Mesothelial cell of epicardium (in vitro differentiated cells): Measurements from ENCODE around the gene SYT8. TPM values are rescaled to one million over a fixed set of nuclear protein-coding genes. Genes with fewer than 3 reads are reported as not detected.
A peak's percentile ranks its signal among the peaks of the same experiment; 100 is the strongest.
"Not testable (repeated sequence)": the region's sequence is repeated elsewhere in the genome, so short reads cannot be mapped to it uniquely, and the experiment has no call there.

Source experiments
- DNase-seq, 2 experiments: peaks; one replicate each; pipeline ENCODE4 v3.0.0; 2021; ENCODE audit warnings: low spot score in 2 of 2; ENCODE audit not compliant: unreplicated experiment in 2 of 2
- H3K27ac Mint-ChIP-seq: 2 replicates; pipeline ENCODE4 v1.8.0; 2021; ENCODE audit warnings: mixed read lengths
- H3K27me3 Mint-ChIP-seq: 2 replicates; pipeline ENCODE4 v1.8.0; 2021; ENCODE audit warnings: low read depth, mixed read lengths
- H3K36me3 Mint-ChIP-seq: 2 replicates; pipeline ENCODE4 v1.8.0; 2021; ENCODE audit warnings: mixed read lengths
- H3K4me1 Mint-ChIP-seq: 2 replicates; pipeline ENCODE4 v1.8.0; 2021; ENCODE audit warnings: mixed read lengths
- H3K4me3 Mint-ChIP-seq: 2 replicates; pipeline ENCODE4 v1.8.0; 2021; ENCODE audit warnings: mild to moderate bottlenecking, moderate library complexity, mixed read lengths
- H3K9me3 Mint-ChIP-seq: 2 replicates; pipeline ENCODE4 v1.8.0; 2021; ENCODE audit warnings: mixed read lengths
- CTCF ChIP-seq: fragments of 200-600 bp; sonication (generic); IDR thresholded peaks from one replicate; pipeline ENCODE4 v1.5.0; 2021; ENCODE audit warnings: antibody characterized with exemption; ENCODE audit not compliant: unreplicated experiment
- total RNA-seq: library from RNA; stranded (reverse); gene quantifications from 3 replicates; pipeline ENCODE4 v1.2.1, GENCODE V29; 2021

The SYT8 gene
- total RNA-seq, 1 donor from 2014 or later: 2.1 TPM

GRCh38 chr11:1872267-1872985, 37.6 kb downstream of the SYT8 start:
- Mint-ChIP-seq H3K36me3 (no peaks in the 10 kb centered on the region), H3K27ac (no peak overlapping the region), H3K27me3 (peaks cover 17% of the 10 kb centered on the region), H3K9me3 (no peaks in the 10 kb centered on the region), H3K4me1 (peaks cover 18% of the 10 kb centered on the region), H3K4me3 (no peak overlapping the region)
- DNase-seq: no peak
- no peak for TF ChIP-seq CTCF

- peaks cover 23% of the 10 kb centered on the region for H3K4me1 Mint-ChIP-seq
- peak overlapping the region; percentile 87 for H3K27ac Mint-ChIP-seq
- H3K9me3 Mint-ChIP-seq: no peaks in the 10 kb centered on the region
- no peak for DNase-seq
- no peak for TF ChIP-seq CTCF
- H3K4me3 Mint-ChIP-seq: no peak overlapping the region
- H3K36me3 Mint-ChIP-seq: no peaks in the 10 kb centered on the region
- peaks cover 17% of the 10 kb centered on the region for H3K27me3 Mint-ChIP-seq
These were observed 38.4 kb downstream of the SYT8 start for GRCh38 chr11:1873048-1873812.

GRCh38 chr11:1873813-1874150, 39.0 kb downstream of the SYT8 start:
- peaks cover 17% of the 10 kb centered on the region for H3K27me3 Mint-ChIP-seq
- H3K4me1 Mint-ChIP-seq: peaks cover 23% of the 10 kb centered on the region
- H3K36me3 Mint-ChIP-seq, DNase-seq, H3K4me3 Mint-ChIP-seq, H3K9me3 Mint-ChIP-seq: not testable (repeated sequence)
- H3K27ac Mint-ChIP-seq: peak overlapping the region; percentile 87

GRCh38 chr11:1874441-1875092, 39.8 kb downstream of the SYT8 start:
- H3K9me3 Mint-ChIP-seq, H3K4me3 Mint-ChIP-seq, DNase-seq, H3K36me3 Mint-ChIP-seq, H3K27ac Mint-ChIP-seq: not testable (repeated sequence)
- Mint-ChIP-seq H3K4me1 (peaks cover 23% of the 10 kb centered on the region), H3K27me3 (peaks cover 11% of the 10 kb centered on the region)

GRCh38 chr11:1875093-1875850, 40.5 kb downstream of the SYT8 start:
- DNase-seq: no peak
- peaks cover 23% of the 10 kb centered on the region for H3K4me1 Mint-ChIP-seq
- H3K27me3 Mint-ChIP-seq: peaks cover 8% of the 10 kb centered on the region
- no peaks in the 10 kb centered on the region for H3K36me3 Mint-ChIP-seq
- no peak overlapping the region for H3K4me3 Mint-ChIP-seq
- peak overlapping the region; percentile 53 for H3K27ac Mint-ChIP-seq
- TF ChIP-seq CTCF: no peak
- no peaks in the 10 kb centered on the region for H3K9me3 Mint-ChIP-seq

GRCh38 chr11:1875851-1876301, 41.1 kb downstream of the SYT8 start:
- peak overlapping the region; percentile 87 for H3K27ac Mint-ChIP-seq
- not testable (repeated sequence) for H3K36me3 Mint-ChIP-seq, DNase-seq, H3K4me3 Mint-ChIP-seq, H3K9me3 Mint-ChIP-seq, H3K27me3 Mint-ChIP-seq
- peaks cover 23% of the 10 kb centered on the region for H3K4me1 Mint-ChIP-seq
